Stromal cell of bone marrow (primary cell): ENCODE measurements around the gene ASTN2.
"Not testable (repeated sequence)": the region's sequence is repeated elsewhere in the genome, so short reads cannot be mapped to it uniquely, and the experiment has no call there.

Source experiments
- DNase-seq: peaks from one replicate; pipeline ENCODE4 v3.0.0-alpha.2; 2012; ENCODE audit warnings: low read depth

ASTN2 gene

GRCh38 chr9:116917895-116918508 is 496.9 kb downstream of the ASTN2 start:
- not testable (repeated sequence) for DNase-seq

GRCh38 chr9:116913536-116913935 is 501.3 kb downstream of the ASTN2 start:
- DNase-seq: no peak

GRCh38 chr9:116910201-116910600 is 504.7 kb downstream of the ASTN2 start:
- DNase-seq: no peak

GRCh38 chr9:116907989-116908388 is 506.9 kb downstream of the ASTN2 start:
- no peak for DNase-seq

GRCh38 chr9:116905171-116905588 is 509.7 kb downstream of the ASTN2 start:
- no peak for DNase-seq

GRCh38 chr9:116904165-116904564 is 510.7 kb downstream of the ASTN2 start:
- DNase-seq: no peak

- DNase-seq: no peak
Observed at GRCh38 chr9:116901260-116901659, 513.6 kb downstream of the ASTN2 start.

GRCh38 chr9:116900543-116900942 is 514.3 kb downstream of the ASTN2 start:
- no peak for DNase-seq

GRCh38 chr9:116900007-116900367 is 514.9 kb downstream of the ASTN2 start:
- DNase-seq: no peak

GRCh38 chr9:116899337-116900006 is 515.4 kb downstream of the ASTN2 start:
- DNase-seq: no peak

- DNase-seq: not testable (repeated sequence)
Observed at GRCh38 chr9:116898131-116898530, 516.7 kb downstream of the ASTN2 start.

- no peak for DNase-seq
Observed at GRCh38 chr9:116897201-116897600, 517.7 kb downstream of the ASTN2 start.

GRCh38 chr9:116895961-116896360 is 518.9 kb downstream of the ASTN2 start:
- DNase-seq: no peak

- no peak for DNase-seq
Observed at GRCh38 chr9:116891424-116891823, 523.4 kb downstream of the ASTN2 start.

- DNase-seq: not testable (repeated sequence)
Observed at GRCh38 chr9:116888476-116888875, 526.4 kb downstream of the ASTN2 start.

- no peak for DNase-seq
Observed at GRCh38 chr9:116888066-116888465, 526.8 kb downstream of the ASTN2 start.

- no peak for DNase-seq
Observed at GRCh38 chr9:116883676-116884075, 531.2 kb downstream of the ASTN2 start.

- DNase-seq: no peak
Observed at GRCh38 chr9:116877072-116877471, 537.8 kb downstream of the ASTN2 start.

- DNase-seq: no peak
Observed at GRCh38 chr9:116875576-116875975, 539.3 kb downstream of the ASTN2 start.

- no peak for DNase-seq
Observed at GRCh38 chr9:116873937-116874914, 540.6 kb downstream of the ASTN2 start.

GRCh38 chr9:116873491-116873890 is 541.4 kb downstream of the ASTN2 start:
- no peak for DNase-seq

- no peak for DNase-seq
Observed at GRCh38 chr9:116870566-116870965, 544.3 kb downstream of the ASTN2 start.

- no peak for DNase-seq
Observed at GRCh38 chr9:116868201-116868600, 546.7 kb downstream of the ASTN2 start.
